ENCODE results near the gene KLF14. TPM values are rescaled to one million over a fixed set of nuclear protein-coding genes. Genes with fewer than 3 reads are reported as not detected.

Gene KLF14
- total and polyA plus RNA-seq, 4 donors: 0.26 to 0.31 (median 0.30) TPM; not detected in 1

DNA sequence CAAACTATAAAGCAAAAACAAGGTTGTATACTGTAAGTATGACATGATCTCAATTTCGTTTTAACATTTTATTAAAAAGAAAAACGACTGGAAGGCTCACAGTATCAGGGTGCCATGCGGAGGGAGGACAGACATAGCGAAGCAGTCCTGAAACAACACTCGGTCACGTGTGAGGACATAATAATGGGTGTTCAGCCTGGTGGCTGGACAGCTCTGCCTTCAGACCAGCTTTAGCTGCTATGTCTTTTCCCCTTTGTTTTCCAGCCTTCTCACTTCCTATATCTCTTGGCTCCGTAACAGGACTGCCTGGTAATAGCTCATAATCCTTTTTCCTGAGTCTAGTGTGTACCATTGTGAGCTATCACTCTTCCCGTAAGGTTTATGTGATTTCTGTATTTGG, 18.4 kb upstream of the KLF14 start:
- peaks cover 0 to 8% (median 0%) of the 10 kb centered on the region in 3 donors for H3K27me3 ChIP-seq (ENCODE audit: control insufficient read depth in 3 of 3, insufficient read depth in 3 of 3, low read length in 2 of 3)
- ATAC-seq (ENCODE audit: insufficient read depth, low FRiP score): no peak
- H3K4me3 ChIP-seq: no peak overlapping the region
- no peak for DNase-seq
- H3K4me1 ChIP-seq (ENCODE audit: control insufficient read depth in 5 of 5, insufficient read depth in 5 of 5, low read length in 5 of 5): no peaks in the 10 kb centered on the region
- TF ChIP-seq, protein P1, sequence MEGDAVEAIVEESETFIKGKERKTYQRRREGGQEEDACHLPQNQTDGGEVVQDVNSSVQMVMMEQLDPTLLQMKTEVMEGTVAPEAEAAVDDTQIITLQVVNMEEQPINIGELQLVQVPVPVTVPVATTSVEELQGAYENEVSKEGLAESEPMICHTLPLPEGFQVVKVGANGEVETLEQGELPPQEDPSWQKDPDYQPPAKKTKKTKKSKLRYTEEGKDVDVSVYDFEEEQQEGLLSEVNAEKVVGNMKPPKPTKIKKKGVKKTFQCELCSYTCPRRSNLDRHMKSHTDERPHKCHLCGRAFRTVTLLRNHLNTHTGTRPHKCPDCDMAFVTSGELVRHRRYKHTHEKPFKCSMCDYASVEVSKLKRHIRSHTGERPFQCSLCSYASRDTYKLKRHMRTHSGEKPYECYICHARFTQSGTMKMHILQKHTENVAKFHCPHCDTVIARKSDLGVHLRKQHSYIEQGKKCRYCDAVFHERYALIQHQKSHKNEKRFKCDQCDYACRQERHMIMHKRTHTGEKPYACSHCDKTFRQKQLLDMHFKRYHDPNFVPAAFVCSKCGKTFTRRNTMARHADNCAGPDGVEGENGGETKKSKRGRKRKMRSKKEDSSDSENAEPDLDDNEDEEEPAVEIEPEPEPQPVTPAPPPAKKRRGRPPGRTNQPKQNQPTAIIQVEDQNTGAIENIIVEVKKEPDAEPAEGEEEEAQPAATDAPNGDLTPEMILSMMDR (IDR thresholded peaks at IDR 0.05; ENCODE audit: control extremely low read depth, extremely low read depth): no peak
- H3K27ac ChIP-seq (ENCODE audit: low read depth in 1 of 2, low read length in 1 of 2): no peak overlapping the region
- H3K36me3 ChIP-seq (ENCODE audit: control insufficient read depth in 4 of 4, insufficient read depth in 4 of 4, low read length in 4 of 4): no peaks in the 10 kb centered on the region
- H3K9ac ChIP-seq (ENCODE audit: insufficient read depth in 1 of 2, low read length in 2 of 2): no peak overlapping the region
- 76 to 80% methylated on average over 8 of the region's 8 CpGs for WGBS, 2 donors
- H3K9me3 ChIP-seq (ENCODE audit: control insufficient read depth in 4 of 4, insufficient read depth in 3 of 4, low read length in 3 of 4): no peaks in the 10 kb centered on the region

GRCh38 chr7:130750755-130751154, 16.7 kb upstream of the KLF14 start:
- ATAC-seq (ENCODE audit: insufficient read depth, low FRiP score) (no peak), DNase-seq (no peak)
- Histone ChIP-seq H3K9ac (ENCODE audit: insufficient read depth in 1 of 2, low read length in 2 of 2) (no peak overlapping the region), H3K27me3 (ENCODE audit: control insufficient read depth in 3 of 3, insufficient read depth in 3 of 3, low read length in 2 of 3) (peaks cover 0 to 15% (median 0%) of the 10 kb centered on the region in 3 donors), H3K4me1 (ENCODE audit: control insufficient read depth in 5 of 5, insufficient read depth in 5 of 5, low read length in 5 of 5) (no peaks in the 10 kb centered on the region), H3K27ac (ENCODE audit: low read depth in 1 of 2, low read length in 1 of 2) (no peak overlapping the region), H3K36me3 (ENCODE audit: control insufficient read depth in 4 of 4, insufficient read depth in 4 of 4, low read length in 4 of 4) (no peaks in the 10 kb centered on the region), H3K4me3 (no peak overlapping the region), H3K9me3 (ENCODE audit: control insufficient read depth in 4 of 4, insufficient read depth in 3 of 4, low read length in 3 of 4) (no peaks in the 10 kb centered on the region)
- WGBS, 2 donors: 89 to 92% methylated on average over 3 of the region's 3 CpGs
- TF ChIP-seq, protein P1 (IDR thresholded peaks at IDR 0.05; ENCODE audit: control extremely low read depth, extremely low read depth): no peak

DNA sequence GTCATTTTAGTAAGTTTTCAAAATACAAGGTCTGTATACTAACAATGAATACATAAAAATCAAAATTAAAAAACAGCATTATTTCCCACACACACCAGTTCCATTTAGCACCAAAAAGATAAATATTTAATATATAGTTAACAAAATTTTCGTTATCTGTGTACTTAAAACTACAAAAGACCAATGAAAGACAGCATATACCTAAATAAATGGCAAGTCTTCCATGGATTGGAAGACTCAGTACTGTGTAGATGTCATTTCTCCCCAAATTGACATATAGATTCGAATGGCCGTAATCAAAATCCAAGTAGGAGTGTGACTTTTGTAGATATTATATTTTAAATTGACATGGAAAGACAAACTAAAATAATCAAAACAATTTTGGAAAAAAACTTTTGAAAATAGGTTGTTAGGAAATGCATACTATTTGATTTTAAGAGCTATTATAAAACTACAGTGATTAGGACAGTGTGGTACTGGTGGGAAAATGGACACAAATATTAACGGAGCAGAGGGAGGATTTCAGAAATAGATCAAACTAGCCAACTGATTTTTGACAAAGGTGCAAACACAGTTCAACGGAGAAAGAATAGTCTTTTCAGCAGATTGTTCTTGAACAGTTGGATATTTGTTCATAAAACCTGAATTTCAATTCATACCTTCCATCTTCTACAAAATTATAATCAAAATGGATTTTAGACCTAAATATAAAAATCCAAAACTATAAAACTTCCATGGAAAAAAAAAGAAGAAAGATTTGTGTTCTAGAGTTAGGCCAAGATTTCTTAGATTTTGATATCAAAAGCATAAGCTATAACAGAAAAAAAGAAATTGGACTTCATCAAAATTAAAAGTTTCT, 14.8 kb upstream of the KLF14 start:
- no peak for DNase-seq
- Histone ChIP-seq H3K36me3 (ENCODE audit: control insufficient read depth in 4 of 4, insufficient read depth in 4 of 4, low read length in 4 of 4) (no peaks in the 10 kb centered on the region), H3K4me1 (ENCODE audit: control insufficient read depth in 5 of 5, insufficient read depth in 5 of 5, low read length in 5 of 5) (no peaks in the 10 kb centered on the region), H3K27me3 (ENCODE audit: control insufficient read depth in 3 of 3, insufficient read depth in 3 of 3, low read length in 2 of 3) (peaks cover 0 to 30% (median 0%) of the 10 kb centered on the region in 3 donors), H3K27ac (ENCODE audit: low read depth in 1 of 2, low read length in 1 of 2) (no peak overlapping the region), H3K4me3 (no peak overlapping the region), H3K9me3 (ENCODE audit: control insufficient read depth in 4 of 4, insufficient read depth in 3 of 4, low read length in 3 of 4) (no peaks in the 10 kb centered on the region), H3K9ac (ENCODE audit: insufficient read depth in 1 of 2, low read length in 2 of 2) (no peak overlapping the region)
- no peak for ATAC-seq (ENCODE audit: insufficient read depth, low FRiP score)
- 87 to 93% methylated on average over 5 of the region's 5 CpGs for WGBS, 2 donors
- TF ChIP-seq, protein P1 (IDR thresholded peaks at IDR 0.05; ENCODE audit: control extremely low read depth, extremely low read depth): no peak
